ENCODE results near the gene OPCML. TPM values are rescaled to one million over a fixed set of nuclear protein-coding genes. Genes with fewer than 3 reads are reported as not detected.

OPCML gene
- polyA plus RNA-seq, 3 donors = not detected

DNA sequence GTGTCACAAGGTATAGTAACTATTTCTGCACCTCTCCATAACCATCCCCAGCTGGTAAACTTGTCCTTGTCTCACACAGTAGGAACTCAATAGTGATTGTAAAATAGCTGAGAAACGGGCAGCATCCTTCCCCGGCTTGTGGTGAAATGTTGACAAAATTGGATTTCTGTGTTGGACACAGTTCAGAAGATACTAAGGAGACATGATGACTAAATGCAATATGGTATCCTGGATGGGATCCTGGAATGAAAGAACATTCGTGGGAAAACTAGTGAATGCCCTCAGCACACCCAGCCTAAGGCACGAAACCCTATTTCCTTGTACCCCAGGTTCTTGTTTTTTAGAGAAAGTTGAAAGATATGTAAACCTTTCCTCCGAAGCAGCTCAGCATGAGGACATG is 18.8 kb upstream of the OPCML start:
- no peaks in the 10 kb centered on the region for H3K27me3 ChIP-seq (ENCODE audit: control insufficient read depth in 2 of 2, insufficient read depth in 2 of 2, low read length in 2 of 2)
- H3K36me3 ChIP-seq (replicated peaks in 1 of 2; ENCODE audit: control insufficient read depth in 1 of 2, insufficient read depth in 2 of 2, low read length in 2 of 2) = no peaks in the 10 kb centered on the region
- H3K27ac ChIP-seq (ENCODE audit: low read depth in 1 of 2, low read length in 2 of 2) = no peak overlapping the region
- H2AFZ ChIP-seq (ENCODE audit: insufficient read depth, low read depth, low read length, poor library complexity, severe bottlenecking) = no peak overlapping the region
- peaks cover 0 to 6% of the 10 kb centered on the region in 2 donors for H3K9me3 ChIP-seq (replicated peaks in 1 of 2; ENCODE audit: control insufficient read depth in 1 of 2, insufficient read depth in 1 of 2, low read length in 2 of 2)
- H3K4me1 ChIP-seq (ENCODE audit: control insufficient read depth in 1 of 2, insufficient read depth in 2 of 2, low read length in 2 of 2) = no peaks in the 10 kb centered on the region
- DNase-seq = no peak
- H3K36me3 Mint-ChIP-seq = no peaks in the 10 kb centered on the region
- no peak overlapping the region for H3K4me3 Mint-ChIP-seq
- intact Hi-C loops (cut with micrococcal nuclease) = no loop called here
- no peak overlapping the region for H3K4me2 ChIP-seq (replicated peaks; ENCODE audit: extremely low read depth, low read length, poor library complexity, severe bottlenecking)
- H3K9ac ChIP-seq (ENCODE audit: insufficient read depth, low read length, poor library complexity, severe bottlenecking) = no peak overlapping the region
- H3K79me2 ChIP-seq (ENCODE audit: insufficient read depth, low read length) = no peaks in the 10 kb centered on the region
- peaks cover 0 to 4% (median 2%) of the 10 kb centered on the region in 7 donors for H3K9me3 Mint-ChIP-seq
- TF ChIP-seq CTCF (IDR thresholded peaks at IDR 0.05) = no peak
- no peaks in the 10 kb centered on the region for H4K20me1 ChIP-seq (ENCODE audit: insufficient read depth, low read length)
- H3K27ac Mint-ChIP-seq = no peak overlapping the region
- H3K27me3 Mint-ChIP-seq (ENCODE audit: low read depth in 3 of 3) = no peaks in the 10 kb centered on the region
- H3K4me1 Mint-ChIP-seq = no peaks in the 10 kb centered on the region
- no peak overlapping the region for H3K4me3 ChIP-seq (replicated peaks in 1 of 3; ENCODE audit: low read depth in 2 of 3, low read length in 3 of 3)
- 93% methylated on average over 2 of the region's 5 CpGs for WGBS (ENCODE audit: insufficient coverage)

DNA sequence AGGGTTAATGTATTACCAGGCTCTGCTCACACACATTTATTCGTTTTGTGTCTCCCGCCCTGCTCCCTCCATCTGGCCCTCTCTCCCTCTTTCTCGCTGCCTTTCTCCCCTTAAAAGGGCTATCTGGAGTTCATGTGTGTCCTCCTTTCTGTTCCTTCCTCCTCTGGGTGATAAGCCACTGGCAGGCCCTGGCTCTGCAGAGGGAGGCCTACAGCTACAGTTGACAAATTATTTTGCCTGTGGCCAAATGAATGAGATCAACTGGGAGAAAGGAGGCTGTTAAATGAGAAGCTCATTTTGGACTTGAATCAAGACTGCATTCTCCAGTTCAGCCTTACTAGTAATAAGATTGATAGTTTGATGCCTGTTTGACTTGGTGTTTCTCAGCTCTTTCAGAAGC is 17.5 kb upstream of the OPCML start:
- no peaks in the 10 kb centered on the region for H3K4me1 Mint-ChIP-seq
- H3K27me3 ChIP-seq (ENCODE audit: control insufficient read depth in 2 of 2, insufficient read depth in 2 of 2, low read length in 2 of 2) = no peaks in the 10 kb centered on the region
- intact Hi-C loops (cut with micrococcal nuclease) = no loop called here

More for the DNA sequence above, 17.5 kb upstream of the OPCML start:
- Mint-ChIP-seq H3K9me3 (peaks cover 0 to 2% (median 2%) of the 10 kb centered on the region in 7 donors), H3K27me3 (ENCODE audit: low read depth in 3 of 3) (no peaks in the 10 kb centered on the region), H3K4me3 (no peak overlapping the region), H3K36me3 (no peaks in the 10 kb centered on the region), H3K27ac (no peak overlapping the region)
- no peaks in the 10 kb centered on the region for H3K79me2 ChIP-seq (ENCODE audit: insufficient read depth, low read length)
- peaks cover 0 to 6% of the 10 kb centered on the region in 2 donors for H3K9me3 ChIP-seq (replicated peaks in 1 of 2; ENCODE audit: control insufficient read depth in 1 of 2, insufficient read depth in 1 of 2, low read length in 2 of 2)
- no peak for DNase-seq
- WGBS (ENCODE audit: insufficient coverage) = 83% methylated on average over 1 of the region's 3 CpGs
- no peak overlapping the region for H2AFZ ChIP-seq (ENCODE audit: insufficient read depth, low read depth, low read length, poor library complexity, severe bottlenecking)
- no peak overlapping the region for H3K4me2 ChIP-seq (replicated peaks; ENCODE audit: extremely low read depth, low read length, poor library complexity, severe bottlenecking)
- H3K9ac ChIP-seq (ENCODE audit: insufficient read depth, low read length, poor library complexity, severe bottlenecking) = no peak overlapping the region
- no peaks in the 10 kb centered on the region for H3K36me3 ChIP-seq (replicated peaks in 1 of 2; ENCODE audit: control insufficient read depth in 1 of 2, insufficient read depth in 2 of 2, low read length in 2 of 2)
- H4K20me1 ChIP-seq (ENCODE audit: insufficient read depth, low read length) = no peaks in the 10 kb centered on the region
- no peak overlapping the region for H3K4me3 ChIP-seq (replicated peaks in 1 of 3; ENCODE audit: low read depth in 2 of 3, low read length in 3 of 3)
- TF ChIP-seq CTCF (IDR thresholded peaks at IDR 0.05) = no peak
- H3K4me1 ChIP-seq (ENCODE audit: control insufficient read depth in 1 of 2, insufficient read depth in 2 of 2, low read length in 2 of 2) = no peaks in the 10 kb centered on the region
- H3K27ac ChIP-seq (ENCODE audit: low read depth in 1 of 2, low read length in 2 of 2) = no peak overlapping the region
